ENCODE data around the gene F5. TPM values are rescaled to one million over a fixed set of nuclear protein-coding genes. Genes with fewer than 3 reads are reported as not detected.

F5 gene
- total RNA-seq, 1 donor from 2014 or later = 38.6 TPM

DNA sequence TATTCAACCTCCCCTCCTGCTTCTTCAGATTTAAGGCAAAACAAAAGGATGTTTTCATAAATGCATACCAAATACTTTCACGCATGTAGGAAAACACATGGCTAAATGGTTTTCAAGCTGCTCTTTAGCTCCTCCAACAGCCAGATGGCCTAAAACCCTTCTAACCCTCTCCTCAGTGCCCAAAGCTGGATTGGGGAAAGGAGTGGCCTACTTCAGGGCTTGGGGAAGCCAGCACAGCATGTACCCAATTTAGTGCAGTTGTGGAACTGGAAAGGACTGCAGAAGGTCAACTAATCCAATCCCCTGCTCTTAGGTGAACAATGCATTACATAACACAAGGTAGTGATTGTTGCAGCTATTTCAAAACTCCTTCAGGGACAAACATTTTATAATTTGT is 9.3 kb downstream of the F5 start:
- H3K36me3 Mint-ChIP-seq = no peaks in the 10 kb centered on the region
- no peak for TF ChIP-seq CTCF (IDR thresholded peaks at IDR 0.05; ENCODE audit: unreplicated experiment)
- H3K4me3 Mint-ChIP-seq = no peak overlapping the region
- no peaks in the 10 kb centered on the region for H3K27me3 Mint-ChIP-seq (ENCODE audit: low read depth)
- peaks cover 8% of the 10 kb centered on the region for H3K9me3 Mint-ChIP-seq
- no peak for DNase-seq (ENCODE audit: low spot score in 2 of 2, unreplicated experiment in 2 of 2)
- H3K27ac Mint-ChIP-seq = no peak overlapping the region
- H3K4me1 Mint-ChIP-seq = peaks cover 7% of the 10 kb centered on the region

DNA sequence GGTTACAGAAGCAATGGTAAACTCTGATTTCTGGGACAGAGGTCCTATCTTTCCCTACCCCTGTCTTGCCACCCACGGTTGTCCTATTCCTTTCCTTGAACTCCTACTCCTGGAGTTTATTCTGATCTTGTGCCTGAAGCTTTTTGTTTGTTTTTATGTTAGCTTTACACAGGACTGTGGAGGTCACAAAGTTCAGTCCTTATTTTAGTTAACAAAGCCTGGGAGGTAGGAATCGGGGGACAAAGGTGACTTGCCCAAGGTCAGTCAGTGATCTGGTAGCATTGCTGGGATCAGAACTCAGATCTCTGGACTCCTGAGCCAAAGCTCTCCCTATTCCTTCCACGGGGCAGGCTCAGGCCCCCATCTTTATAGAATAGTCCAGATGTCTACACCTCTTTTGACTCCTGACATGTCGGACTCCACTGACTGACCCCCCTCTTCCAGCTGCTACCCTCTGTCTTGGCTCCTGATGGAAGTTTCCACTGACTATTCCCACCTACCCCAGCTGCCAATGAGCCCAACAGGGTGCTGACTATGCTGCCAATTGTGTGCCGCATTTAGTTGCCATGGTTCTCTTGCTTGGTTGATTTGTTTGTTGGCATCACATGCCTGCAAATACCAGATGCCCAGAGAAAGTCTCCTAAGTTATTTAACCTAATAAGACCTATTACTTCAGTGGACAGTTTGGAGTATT is 9.9 kb downstream of the F5 start:
- TF ChIP-seq CTCF (IDR thresholded peaks at IDR 0.05; ENCODE audit: unreplicated experiment) = no peak
- Mint-ChIP-seq H3K4me1 (peaks cover 12% of the 10 kb centered on the region), H3K27ac (no peak overlapping the region), H3K4me3 (no peak overlapping the region), H3K36me3 (no peaks in the 10 kb centered on the region), H3K27me3 (ENCODE audit: low read depth) (no peaks in the 10 kb centered on the region), H3K9me3 (peaks cover 8% of the 10 kb centered on the region)
- no peak for DNase-seq (ENCODE audit: low spot score in 2 of 2, unreplicated experiment in 2 of 2)

- no peak for DNase-seq (ENCODE audit: low spot score in 2 of 2, unreplicated experiment in 2 of 2)
- H3K9me3 Mint-ChIP-seq = peaks cover 8% of the 10 kb centered on the region
- no peaks in the 10 kb centered on the region for H3K36me3 Mint-ChIP-seq
- H3K27ac Mint-ChIP-seq = no peak overlapping the region
- no peak overlapping the region for H3K4me3 Mint-ChIP-seq
- H3K27me3 Mint-ChIP-seq (ENCODE audit: low read depth) = no peaks in the 10 kb centered on the region
- peaks cover 23% of the 10 kb centered on the region for H3K4me1 Mint-ChIP-seq
- TF ChIP-seq CTCF (IDR thresholded peaks at IDR 0.05; ENCODE audit: unreplicated experiment) = no peak
Observed at GRCh38 chr1:169574336-169574735, 11.9 kb downstream of the F5 start.

DNA sequence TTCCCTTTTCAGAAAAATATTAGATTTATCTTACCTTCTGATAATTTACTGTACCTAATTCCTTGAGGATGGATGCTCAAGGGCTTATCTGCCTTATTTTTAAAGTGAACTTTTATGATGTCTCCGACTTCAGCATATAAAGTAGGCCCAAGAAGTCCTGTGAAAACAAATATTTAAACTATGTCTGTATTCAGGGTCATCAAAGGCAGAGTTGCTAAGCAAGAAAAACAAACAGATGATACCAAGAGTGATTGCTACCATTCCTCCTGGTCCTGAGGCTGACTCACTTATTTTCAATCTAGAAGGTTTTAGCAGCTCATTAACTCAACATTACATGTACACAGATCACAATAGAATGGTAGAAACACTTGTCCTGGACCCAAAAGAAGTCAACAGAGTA is 14.1 kb downstream of the F5 start:
- no peak for DNase-seq (ENCODE audit: low spot score in 2 of 2, unreplicated experiment in 2 of 2)
- Mint-ChIP-seq H3K4me1 (peaks cover 29% of the 10 kb centered on the region), H3K36me3 (no peaks in the 10 kb centered on the region), H3K4me3 (no peak overlapping the region), H3K27ac (peak overlapping the region; percentile 77), H3K9me3 (peaks cover 8% of the 10 kb centered on the region), H3K27me3 (ENCODE audit: low read depth) (no peaks in the 10 kb centered on the region)
- TF ChIP-seq CTCF (IDR thresholded peaks at IDR 0.05; ENCODE audit: unreplicated experiment) = no peak

DNA sequence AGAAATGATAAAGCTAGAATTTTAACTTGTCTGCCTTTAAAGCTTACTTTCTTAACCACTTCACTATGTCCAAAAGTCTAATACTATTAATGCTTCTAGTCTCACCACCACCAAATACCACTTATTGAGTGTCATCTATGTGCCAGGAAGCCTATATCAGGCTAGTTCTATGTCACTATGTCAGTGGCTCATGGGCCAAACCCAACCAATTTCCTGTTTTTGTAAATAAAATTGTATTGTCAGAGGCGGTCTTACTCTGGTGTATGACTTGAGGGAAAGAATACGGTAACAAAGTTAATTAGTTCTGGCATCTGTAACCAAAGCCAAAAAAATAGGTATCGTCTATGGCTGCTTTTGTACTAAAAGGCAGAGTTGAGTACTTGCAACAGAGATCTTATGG is 14.8 kb downstream of the F5 start:
- Mint-ChIP-seq H3K36me3 (no peaks in the 10 kb centered on the region), H3K27me3 (ENCODE audit: low read depth) (no peaks in the 10 kb centered on the region), H3K27ac (peak overlapping the region; percentile 77), H3K4me3 (no peak overlapping the region), H3K9me3 (peaks cover 8% of the 10 kb centered on the region), H3K4me1 (peaks cover 33% of the 10 kb centered on the region)
- no peak for TF ChIP-seq CTCF (IDR thresholded peaks at IDR 0.05; ENCODE audit: unreplicated experiment)
- no peak for DNase-seq (ENCODE audit: low spot score in 2 of 2, unreplicated experiment in 2 of 2)

Measured in mesothelial cell of epicardium (in vitro differentiated cells).